ENCODE results near the gene SULT2A1.
"Not testable (repeated sequence)": the region's sequence is repeated elsewhere in the genome, so short reads cannot be mapped to it uniquely, and the experiment has no call there.

Gene SULT2A1, protein sequence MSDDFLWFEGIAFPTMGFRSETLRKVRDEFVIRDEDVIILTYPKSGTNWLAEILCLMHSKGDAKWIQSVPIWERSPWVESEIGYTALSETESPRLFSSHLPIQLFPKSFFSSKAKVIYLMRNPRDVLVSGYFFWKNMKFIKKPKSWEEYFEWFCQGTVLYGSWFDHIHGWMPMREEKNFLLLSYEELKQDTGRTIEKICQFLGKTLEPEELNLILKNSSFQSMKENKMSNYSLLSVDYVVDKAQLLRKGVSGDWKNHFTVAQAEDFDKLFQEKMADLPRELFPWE

DNA sequence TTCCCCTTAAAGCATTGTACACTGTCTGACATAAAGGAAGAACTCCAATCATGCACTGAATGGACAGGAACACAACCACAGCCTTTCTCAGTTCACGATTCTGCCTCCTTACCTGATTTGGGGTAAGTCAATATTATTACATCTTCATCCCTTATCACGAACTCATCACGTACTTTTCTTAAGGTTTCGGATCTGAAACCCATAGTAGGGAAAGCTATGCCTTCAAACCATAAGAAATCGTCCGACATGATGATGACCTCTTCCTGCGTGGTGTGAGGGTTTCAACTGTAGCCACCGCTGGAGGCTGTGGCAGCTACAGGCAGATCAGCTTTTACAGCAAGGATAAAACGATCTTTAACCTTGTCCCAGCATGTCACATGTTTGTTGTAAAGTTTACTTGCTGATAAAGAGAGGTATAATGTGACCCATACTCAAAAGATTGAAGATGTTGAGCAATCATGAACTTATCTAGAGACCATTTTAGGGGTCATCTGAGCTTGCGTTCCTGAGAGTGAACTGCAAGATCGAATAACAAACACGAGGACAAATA, at the start of gene SULT2A1:
TSS of gene SULT2A1 (minus strand) at position 306 of the 550 bp plus-strand sequence. CDS start at position 248, 58 bp downstream.
- FAIRE-seq (no peak), DNase-seq (ENCODE audit: insufficient read length, low spot score) (no peak)
- TF ChIP-seq POLR2A (IDR thresholded peaks at IDR 0.05; ENCODE audit: low read depth, low read length): no peak

DNA sequence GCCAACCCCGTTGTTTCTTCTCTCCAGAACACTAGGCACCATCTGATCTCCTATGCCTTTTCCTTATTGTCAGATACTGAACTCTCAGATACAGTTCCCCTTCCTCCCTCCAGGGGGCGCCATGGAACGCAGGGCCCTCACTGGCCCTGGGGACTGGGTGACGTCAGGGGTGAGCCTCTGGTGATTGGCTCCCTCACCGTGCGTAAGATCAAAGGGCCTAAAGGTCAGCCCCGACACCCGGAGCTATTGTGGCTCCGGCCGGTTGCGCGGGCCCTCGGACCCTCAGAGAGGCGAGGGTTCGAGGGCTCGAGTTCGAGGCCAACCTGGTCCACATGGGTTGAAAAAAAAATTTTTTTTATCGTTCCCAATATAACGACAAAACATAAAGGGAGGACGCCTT, 42.5 kb upstream of the SULT2A1 start:
- DNase-seq (ENCODE audit: insufficient read length, low spot score); FAIRE-seq: not testable (repeated sequence)

DNA sequence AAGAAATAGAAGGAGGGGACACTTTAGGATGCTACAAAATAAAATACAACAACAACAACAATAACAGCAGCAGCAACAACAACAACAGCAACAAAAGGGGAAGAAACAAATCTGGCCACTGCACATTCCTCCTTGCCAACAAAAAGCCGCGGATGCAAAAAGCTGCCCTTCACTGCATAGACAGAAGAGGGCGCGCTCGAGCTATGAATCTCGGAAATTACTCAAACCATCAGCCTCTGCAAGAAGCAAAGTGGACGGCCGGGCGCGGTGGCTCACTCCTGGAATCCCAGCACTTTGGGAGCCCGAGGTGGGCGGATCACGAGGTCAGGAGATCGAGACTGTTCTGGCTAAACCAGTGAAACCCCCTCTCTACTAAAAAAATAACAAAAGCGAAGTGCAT, 34.0 kb upstream of the SULT2A1 start:
- not testable (repeated sequence) for DNase-seq (ENCODE audit: insufficient read length, low spot score); FAIRE-seq

DNA sequence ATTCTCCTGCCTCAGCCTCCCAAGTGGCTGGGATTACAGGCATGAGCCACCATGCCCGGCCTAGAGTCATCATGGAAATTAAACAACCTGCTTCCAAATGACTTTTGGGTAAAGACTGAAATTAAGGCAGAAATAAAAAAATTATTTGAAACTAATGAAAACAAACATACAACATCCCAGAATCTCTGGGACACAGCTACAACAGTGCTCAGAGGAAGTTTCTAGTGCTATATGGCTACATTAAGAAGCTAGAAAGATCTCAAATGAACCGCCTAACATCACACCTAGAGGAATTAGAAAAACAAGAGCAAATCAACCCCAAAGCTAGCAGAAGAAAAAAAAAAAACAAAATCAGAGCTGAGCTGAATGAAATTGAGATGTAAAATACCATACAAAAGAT, 24.1 kb upstream of the SULT2A1 start:
- FAIRE-seq; DNase-seq (ENCODE audit: insufficient read length, low spot score): not testable (repeated sequence)

DNA sequence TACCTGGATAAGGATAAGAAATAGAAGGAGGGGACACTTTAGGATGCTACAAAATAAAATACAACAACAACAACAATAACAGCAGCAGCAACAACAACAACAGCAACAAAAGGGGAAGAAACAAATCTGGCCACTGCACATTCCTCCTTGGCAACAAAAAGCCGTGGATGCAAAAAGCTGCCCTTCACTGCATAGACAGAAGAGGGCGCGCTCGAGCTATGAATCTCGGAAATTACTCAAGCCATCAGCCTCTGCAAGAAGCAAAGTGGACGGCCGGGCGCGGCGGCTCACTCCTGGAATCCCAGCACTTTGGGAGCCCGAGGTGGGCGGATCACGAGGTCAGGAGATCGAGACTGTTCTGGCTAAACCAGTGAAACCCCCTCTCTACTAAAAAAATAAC, 23.2 kb upstream of the SULT2A1 start:
- peak; percentile 30 for FAIRE-seq
- DNase-seq (ENCODE audit: insufficient read length, low spot score): not testable (repeated sequence)

DNA sequence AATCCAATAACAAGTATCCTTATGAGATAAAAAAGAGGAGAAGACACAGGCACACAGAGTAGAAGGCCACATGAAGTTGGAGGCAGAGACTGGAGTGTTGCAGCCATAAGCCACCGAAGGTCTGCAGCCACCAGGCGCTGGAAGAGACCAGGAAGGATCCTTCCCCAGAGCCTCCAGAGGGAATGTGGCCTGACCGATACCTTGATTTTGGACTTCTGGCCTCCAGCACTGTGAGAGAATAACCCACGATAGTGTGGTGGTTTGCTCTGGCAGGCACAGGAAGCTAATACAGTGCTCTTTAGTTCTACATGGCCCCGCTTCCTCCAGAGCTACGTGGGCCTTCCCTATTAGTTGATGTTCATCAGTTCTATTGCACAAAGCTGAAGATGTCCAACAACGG, 15.3 kb upstream of the SULT2A1 start:
- FAIRE-seq (no peak), DNase-seq (ENCODE audit: insufficient read length, low spot score) (no peak)
- TF ChIP-seq POLR2A (IDR thresholded peaks at IDR 0.05; ENCODE audit: low read depth, low read length): no peak

DNA sequence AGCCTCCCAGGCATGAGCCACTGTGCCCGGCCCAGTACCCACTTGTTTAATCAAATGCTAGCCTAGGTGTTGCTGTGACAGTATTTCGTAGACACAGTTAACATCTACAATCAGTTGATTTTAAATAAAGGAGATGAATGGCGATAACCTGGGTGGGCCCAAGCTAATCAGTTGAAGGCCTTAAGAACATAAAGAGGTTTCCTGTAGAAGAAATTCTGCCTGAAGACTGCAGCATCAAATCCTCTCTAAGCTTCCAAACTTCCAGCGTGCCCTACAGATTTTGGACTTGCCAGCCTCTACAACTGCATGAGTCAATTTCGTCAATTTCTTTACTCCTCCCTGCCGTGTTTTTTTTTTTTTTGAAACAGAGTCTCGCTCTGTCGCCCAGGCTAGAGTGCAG, 13.2 kb upstream of the SULT2A1 start:
- FAIRE-seq (no peak), DNase-seq (ENCODE audit: insufficient read length, low spot score) (no peak)
- no peak for TF ChIP-seq POLR2A (IDR thresholded peaks at IDR 0.05; ENCODE audit: low read depth, low read length)

DNA sequence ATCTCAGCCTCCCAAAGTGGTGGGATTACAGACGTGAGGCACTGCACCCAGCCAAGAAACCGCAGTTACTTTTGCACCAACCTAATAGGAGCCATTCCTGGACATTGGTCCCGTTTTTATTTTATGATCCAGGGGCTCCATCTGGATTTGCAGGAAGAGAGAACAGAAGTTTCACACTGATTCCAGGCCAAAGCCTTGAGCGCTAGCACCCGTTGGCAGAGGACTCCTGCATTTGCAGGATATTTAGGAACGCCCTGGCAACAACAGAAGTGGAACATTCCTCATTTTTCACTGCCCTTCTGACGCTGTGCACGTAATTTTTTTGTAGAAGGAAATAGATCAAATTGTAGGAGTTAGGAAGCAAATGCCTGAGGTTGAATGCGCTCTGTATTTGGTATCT, 11.7 kb upstream of the SULT2A1 start:
- FAIRE-seq: no peak
- no peak for TF ChIP-seq POLR2A (IDR thresholded peaks at IDR 0.05; ENCODE audit: low read depth, low read length)

DNA sequence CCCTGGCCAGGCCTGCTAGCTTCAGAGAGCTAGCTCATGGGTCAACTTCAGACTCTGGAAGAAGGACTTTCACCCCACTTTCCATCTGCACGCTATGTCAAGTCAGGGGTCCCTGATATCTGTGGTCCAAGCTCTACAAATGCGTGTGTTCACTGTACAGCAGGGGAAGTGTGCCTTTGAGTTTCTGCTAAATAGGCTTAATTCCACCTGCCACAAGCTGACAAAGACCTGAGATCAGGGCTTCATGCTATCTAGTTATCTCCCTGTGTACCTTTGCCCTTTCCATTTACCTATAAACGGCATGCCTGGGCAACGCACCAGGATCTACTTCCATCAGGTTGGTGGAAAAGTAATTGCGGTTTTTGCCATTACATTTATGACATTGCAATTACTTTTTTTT, 10.7 kb upstream of the SULT2A1 start:
- no peak for TF ChIP-seq POLR2A (IDR thresholded peaks at IDR 0.05; ENCODE audit: low read depth, low read length)
- no peak for FAIRE-seq
- DNase-seq (ENCODE audit: insufficient read length, low spot score): no peak

More for the DNA sequence above, 11.7 kb upstream of the SULT2A1 start:
- DNase-seq (ENCODE audit: insufficient read length, low spot score): no peak

DNA sequence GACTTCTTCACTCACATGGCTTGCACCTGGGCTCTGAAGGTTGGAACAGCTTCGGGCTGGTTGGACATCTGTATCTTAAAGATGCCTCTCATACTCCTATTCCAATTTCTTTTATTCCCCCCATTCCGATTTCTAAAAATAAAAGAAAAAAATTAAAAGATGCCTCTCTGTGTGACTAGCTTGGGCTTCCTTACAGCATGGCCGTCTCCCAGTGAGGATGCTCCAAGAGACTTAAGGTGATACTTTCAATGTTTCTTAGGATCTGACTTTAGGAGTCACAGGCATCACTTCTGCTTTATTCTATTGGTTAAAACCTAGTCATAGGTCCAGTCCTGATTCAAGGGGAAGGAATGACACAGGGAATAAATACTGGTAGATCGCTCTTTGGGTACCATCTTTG, 9.9 kb upstream of the SULT2A1 start:
- DNase-seq (ENCODE audit: insufficient read length, low spot score): no peak
- FAIRE-seq: no peak

DNA sequence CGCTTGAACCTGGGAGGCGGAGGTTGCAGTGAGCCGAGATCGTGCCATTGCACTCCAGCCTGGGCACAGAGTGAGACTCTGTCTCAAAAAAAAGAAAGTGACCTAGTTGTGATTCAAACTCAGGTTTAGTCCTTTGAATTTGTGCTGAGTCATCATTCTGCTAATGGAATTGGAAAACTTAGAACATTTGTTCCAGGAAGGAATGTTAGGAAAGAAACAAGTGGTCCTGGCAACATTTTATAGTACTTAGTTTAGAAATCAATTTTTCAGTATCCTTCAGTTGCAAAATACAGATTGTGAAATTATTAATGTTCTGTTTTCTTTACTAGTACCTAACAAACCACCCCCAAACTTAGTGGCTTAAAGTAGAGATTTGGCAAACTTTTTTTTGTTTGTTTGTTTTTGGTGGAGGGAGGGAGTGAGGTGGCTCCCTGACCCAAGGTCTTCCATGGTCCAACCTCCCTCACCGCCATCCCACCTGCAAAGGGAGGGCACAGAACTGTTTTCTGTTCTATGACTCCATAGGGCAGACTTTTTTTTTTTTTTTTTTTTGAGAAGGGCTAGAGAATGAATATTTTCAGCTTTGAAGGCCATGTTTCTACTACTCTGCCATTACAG, 9.2 kb upstream of the SULT2A1 start:
- FAIRE-seq: no peak
- no peak for DNase-seq (ENCODE audit: insufficient read length, low spot score)
- TF ChIP-seq POLR2A (IDR thresholded peaks at IDR 0.05; ENCODE audit: low read depth, low read length): no peak

More for the DNA sequence above, 9.9 kb upstream of the SULT2A1 start:
- no peak for TF ChIP-seq POLR2A (IDR thresholded peaks at IDR 0.05; ENCODE audit: low read depth, low read length)

DNA sequence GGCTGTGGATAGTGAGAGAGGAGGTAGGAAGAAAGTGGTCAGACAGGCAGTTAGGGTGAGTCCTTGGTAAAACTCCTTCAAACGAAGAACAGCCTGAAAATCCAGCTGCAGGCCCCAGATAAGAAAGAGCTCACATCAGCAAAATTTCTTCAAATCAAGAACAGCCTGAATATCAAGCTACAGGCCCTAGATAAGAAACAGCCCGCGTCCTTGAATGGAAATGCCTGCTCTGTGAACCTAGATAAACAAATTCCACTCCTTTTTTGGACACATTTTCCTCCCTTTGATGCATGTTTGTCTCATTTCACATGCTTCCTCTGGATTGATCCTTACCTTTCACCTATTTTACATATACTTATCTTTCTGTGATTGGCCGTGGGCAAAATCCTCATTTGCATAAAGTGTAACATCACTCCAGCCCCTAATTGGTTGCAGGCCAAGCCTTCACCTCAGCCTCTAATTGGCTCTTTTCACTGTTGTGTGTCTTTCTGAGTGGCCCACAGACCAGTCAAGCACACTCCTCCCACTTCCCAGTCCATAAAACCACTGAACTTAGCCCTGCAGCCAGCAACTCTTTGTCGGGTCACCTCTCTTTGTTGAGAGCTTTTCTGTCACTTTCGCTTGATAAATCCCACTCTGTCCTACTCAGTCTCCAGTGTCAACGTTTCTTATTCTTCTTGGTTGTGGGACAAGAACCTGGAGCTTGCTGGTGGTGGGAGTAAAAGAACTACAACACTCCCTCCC, 6.0 kb upstream of the SULT2A1 start:
- TF ChIP-seq POLR2A (IDR thresholded peaks at IDR 0.05; ENCODE audit: low read depth, low read length): no peak
- no peak for DNase-seq (ENCODE audit: insufficient read length, low spot score)
- FAIRE-seq: no peak

DNA sequence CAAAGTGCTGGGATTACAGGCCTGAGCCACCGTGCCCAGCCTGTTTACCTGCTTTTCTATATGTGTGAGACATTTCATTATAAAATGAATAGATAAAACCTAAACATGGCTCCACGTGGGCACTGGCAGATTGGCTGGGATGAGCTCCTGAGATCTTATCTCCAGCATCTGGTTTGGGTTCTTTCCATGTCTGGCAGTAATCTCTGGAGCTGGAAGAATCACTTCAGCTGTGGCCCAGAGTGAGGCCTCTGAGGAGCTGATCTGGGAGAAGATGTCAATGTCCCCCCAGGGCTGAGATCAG, 5.5 kb upstream of the SULT2A1 start:
- DNase-seq (ENCODE audit: insufficient read length, low spot score): no peak
- FAIRE-seq: no peak
- TF ChIP-seq POLR2A (IDR thresholded peaks at IDR 0.05; ENCODE audit: low read depth, low read length): no peak

DNA sequence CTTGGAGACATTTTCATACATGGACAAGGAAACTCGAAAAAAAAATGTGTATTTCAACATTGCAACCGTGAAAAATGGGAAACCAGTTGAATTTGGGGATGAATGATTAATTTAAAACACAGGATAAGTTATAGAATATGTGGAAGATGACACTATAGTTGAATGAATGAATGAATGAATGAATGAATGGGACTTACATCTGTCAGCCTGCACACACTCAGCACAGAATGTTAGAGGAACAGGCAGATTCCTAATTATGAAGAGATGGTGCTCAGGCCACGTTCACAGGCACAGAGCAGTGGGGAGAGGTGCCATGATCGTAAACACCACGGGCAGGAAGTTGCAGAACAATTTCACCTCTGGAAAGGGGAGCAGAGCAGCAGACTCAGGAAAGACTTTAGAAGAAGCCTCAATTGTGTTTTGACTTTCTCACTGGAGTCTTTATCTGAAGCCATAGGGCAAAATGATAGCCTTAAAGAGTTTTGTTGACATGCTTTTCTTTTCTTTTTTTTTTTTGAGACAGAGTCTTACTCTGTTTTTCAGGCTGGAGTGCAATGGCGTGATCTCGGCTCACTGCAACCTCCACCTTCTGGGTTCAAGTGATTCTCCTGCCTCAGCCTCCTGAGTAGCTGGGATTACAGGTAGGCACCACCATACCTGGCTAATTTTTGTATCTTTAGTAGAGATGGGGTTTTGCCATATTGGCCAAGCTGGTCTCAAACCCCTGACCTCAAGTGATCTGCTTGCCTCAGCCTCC, 4.9 kb upstream of the SULT2A1 start:
- no peak for TF ChIP-seq POLR2A (IDR thresholded peaks at IDR 0.05; ENCODE audit: low read depth, low read length)
- FAIRE-seq (no peak), DNase-seq (ENCODE audit: insufficient read length, low spot score) (no peak)

All from H54 (cell line).